NCI-H1048 (cell line): ENCODE data around the gene WFDC8.
"Not testable (repeated sequence)": the region's sequence is repeated elsewhere in the genome, so short reads cannot be mapped to it uniquely, and the experiment has no call there.

Experiments used
- DNase-seq: peaks from one replicate; lab custom pipeline; 2025; lab: John Stamatoyannopoulos, UW

WFDC8 gene

DNA sequence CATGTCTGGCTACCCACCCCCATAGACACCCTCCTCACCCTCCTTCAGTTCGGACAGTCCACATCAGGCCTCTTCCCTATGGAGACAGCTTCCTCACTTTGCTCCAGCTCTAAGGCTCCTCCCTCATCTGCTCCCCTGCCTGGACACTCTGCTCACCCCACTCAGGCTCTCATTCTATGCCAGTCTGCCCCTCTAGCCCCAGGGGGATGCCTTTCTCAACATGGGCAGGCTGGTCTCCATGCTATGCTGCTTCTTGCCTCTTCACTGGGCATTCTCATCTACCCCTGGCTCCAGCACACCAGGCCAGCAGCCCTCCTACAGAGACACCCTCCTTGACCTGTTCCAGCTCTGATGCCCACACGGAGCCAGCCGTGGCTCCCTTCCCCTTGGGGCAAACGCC, at the start of gene WFDC8:
Gene WFDC8, minus strand, starts transcription at position 101 of the 400 bp plus-strand sequence. Its CDS starts 37 bp downstream, at position 64.
- no peak for DNase-seq

GRCh38 chr20:45626540-45626939, 47.5 kb upstream of the WFDC8 start:
- no peak for DNase-seq

DNA sequence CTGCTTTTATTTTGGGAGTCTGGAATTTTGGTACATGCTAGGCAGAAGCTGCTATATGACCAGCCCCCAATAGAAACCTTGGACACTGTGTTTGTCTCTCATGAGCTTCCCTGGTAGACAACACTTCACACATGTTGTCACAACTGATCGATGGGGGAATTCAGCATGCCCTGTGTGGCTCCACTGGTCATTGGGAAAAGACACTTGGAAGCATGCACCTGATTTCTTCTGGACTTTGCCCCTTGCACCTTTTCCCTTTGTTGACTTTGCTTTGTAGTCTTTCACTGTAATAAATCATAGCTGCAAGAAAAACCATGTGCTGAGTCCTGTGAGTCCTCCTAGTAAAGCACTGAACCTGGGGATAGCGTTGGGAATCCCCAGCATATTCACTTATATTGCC, 42.5 kb upstream of the WFDC8 start:
- DNase-seq, result no peak

DNA sequence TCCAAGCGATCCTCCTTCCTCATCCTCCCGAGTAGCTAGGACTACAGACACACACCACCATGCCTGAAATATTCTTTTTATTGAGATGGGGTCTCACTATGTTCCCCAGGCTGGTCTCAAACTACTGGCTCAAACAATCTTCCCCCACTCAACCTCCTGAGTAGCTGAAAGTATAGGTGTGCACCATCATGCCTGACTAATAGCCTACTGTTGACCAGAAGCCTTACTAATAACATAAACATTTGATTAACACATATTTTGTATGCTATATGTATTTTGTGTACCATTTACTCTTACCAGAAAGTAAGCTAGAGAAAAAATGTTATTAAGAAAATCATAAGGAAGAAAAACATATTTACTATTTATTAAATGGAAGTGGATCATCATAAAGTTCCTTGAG, 38.5 kb upstream of the WFDC8 start:
- no peak for DNase-seq

GRCh38 chr20:45612314-45612713, 33.2 kb upstream of the WFDC8 start:
- no peak for DNase-seq

DNA sequence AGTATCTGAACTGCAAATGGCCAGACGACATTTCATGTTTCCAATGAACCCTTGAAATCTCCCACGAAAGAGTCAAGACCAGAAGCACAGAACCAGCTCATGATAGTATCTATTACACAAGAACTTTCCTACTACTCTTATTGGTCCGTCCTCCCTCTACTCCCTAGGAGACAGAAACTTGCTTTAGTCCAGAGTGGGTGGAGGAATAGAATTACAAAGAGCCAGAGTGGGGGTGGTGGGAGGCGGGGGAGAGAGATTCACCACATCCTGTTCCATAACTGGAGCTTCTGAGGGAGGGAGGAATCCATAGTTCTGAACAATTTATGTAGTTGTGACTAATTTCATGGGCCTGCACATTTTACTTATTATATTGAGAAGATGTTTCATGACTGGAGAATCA, 32.0 kb upstream of the WFDC8 start:
- DNase-seq, result no peak

GRCh38 chr20:45607810-45608209, 28.7 kb upstream of the WFDC8 start:
- no peak for DNase-seq

- DNase-seq, result no peak
These were observed 16.2 kb upstream of the WFDC8 start for GRCh38 chr20:45595235-45595634.

DNA sequence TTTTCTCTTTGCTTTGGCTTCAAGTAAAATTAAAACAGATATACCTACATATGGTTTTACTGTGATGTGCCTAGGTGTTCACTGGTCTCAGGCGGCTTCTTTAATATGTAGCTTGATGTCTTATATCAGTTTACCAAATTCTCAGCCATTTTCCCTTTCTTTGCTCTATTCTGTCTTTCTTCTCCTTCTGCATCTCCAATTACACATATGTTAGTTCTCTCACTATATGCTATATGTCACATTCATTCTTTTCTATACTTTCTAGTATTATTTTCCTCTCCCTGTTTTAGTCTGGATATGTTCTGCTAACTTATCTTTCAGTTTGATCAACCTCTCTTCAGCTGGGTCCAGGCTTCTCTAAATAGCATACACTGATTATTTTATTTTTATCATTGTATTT, 14.4 kb upstream of the WFDC8 start:
- DNase-seq, result no peak

GRCh38 chr20:45592574-45593189, 13.6 kb upstream of the WFDC8 start:
- peak; percentile 11 for DNase-seq

GRCh38 chr20:45589725-45590124, 10.6 kb upstream of the WFDC8 start:
- no peak for DNase-seq

DNA sequence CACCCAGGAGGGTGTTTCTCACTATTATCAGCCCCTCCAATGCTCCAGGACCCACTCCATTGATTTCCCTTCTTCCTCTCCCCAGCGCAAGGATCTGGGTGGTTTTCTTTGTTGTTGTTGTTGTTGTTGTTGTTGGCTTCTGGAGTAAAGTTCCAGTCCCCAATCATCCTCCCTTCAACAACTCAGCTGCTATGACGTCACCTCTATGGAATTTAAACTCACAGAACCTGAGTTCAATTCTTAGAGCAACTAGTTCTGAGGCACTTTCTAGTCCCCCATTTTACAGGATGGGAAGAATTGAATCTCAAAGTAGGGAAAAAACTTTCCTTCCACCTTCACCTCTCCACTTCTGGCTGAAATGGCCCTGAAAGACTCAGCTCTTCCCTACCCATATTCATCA, 9.7 kb upstream of the WFDC8 start:
- DNase-seq, result no peak

- DNase-seq, result not testable (repeated sequence)
These were observed 6.9 kb upstream of the WFDC8 start for GRCh38 chr20:45585986-45586385.

- not testable (repeated sequence) for DNase-seq
These were observed 5.2 kb upstream of the WFDC8 start for GRCh38 chr20:45584294-45584693.

- no peak for DNase-seq
These were observed 4.4 kb upstream of the WFDC8 start for GRCh38 chr20:45583502-45583901.

GRCh38 chr20:45581702-45582101, 2.6 kb upstream of the WFDC8 start:
- no peak for DNase-seq

GRCh38 chr20:45578231-45578630, 853 bp downstream of the WFDC8 start:
- no peak for DNase-seq

- no peak for DNase-seq
These were observed 2.1 kb downstream of the WFDC8 start for GRCh38 chr20:45576995-45577394.

GRCh38 chr20:45575931-45576330, 3.2 kb downstream of the WFDC8 start:
- DNase-seq, result no peak

GRCh38 chr20:45569650-45570049, 9.4 kb downstream of the WFDC8 start:
- not testable (repeated sequence) for DNase-seq

DNA sequence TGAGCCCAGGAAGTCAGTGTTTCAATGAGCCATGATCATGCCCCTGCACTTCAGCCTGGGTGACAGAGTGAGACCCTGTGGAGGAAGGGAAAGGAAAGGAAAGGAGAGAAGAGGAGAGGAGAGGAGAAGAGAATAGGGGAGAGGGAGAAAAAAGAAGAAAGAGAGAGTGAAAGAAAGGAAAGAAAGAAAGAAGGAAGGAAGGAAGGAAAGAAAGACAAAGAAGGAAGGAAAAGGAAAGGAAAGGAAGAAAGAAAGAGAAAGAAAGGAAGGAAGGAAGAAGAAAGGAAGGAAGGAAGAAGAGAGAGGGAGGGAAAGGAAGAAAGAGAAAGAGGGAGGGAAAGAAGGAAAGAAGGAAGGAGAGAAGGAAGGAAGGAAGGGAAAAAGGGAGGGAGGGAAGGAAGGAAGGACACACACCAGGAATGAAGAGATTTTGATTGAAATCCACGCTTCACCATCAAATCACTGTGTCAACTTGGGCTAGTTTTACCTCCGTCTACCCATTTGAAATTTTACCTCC, 14.3 kb downstream of the WFDC8 start:
- DNase-seq, result no peak

DNA sequence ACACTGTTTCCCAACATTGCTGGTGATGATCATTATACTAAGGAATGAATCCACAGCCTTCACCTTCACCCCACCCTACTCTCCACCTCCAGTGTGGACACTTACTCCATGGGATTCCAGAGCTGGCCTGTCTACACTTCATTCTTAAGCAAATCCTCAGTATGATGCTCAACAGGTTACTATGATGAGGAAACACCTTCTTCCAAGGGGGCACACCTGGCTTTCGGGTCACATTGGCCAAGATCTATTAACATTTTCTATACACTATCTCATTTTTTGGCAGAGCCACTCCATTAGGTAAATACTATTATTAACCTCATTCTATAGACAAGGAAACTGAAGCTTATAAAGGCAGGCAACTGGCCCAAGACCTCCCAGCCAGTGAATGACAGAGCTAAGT, 23.9 kb downstream of the WFDC8 start:
- DNase-seq, result no peak

DNA sequence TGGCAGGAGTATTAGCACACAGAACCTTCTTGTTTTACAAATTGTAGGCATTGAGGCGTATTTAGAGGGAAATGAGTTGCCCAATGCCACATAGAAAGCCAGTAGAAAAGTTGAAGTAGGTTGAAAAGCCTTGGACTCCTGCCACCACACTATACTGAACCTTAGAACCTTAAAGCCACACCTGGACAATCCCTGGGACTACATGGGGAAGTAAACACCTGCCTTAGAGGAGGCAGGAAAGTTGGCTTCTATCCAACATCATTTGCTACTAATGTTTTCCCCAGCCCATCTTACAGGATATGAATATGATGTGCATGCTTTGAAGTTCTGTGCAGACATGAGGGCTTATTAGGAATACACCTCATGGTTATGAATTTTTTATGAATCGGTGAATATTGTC, 26.6 kb downstream of the WFDC8 start:
- DNase-seq, result no peak

GRCh38 chr20:45550765-45551164, 28.3 kb downstream of the WFDC8 start:
- DNase-seq, result no peak
